ENCODE data around the gene TTLL8. TPM values are rescaled to one million over a fixed set of nuclear protein-coding genes. Genes with fewer than 3 reads are reported as not detected.

TTLL8 gene
- total RNA-seq, 2 donors from 2014 or later: 0.20 TPM; not detected in 1

- peaks cover 63% of the 10 kb centered on the region for H3K27me3 ChIP-seq (ENCODE audit: control insufficient read depth, insufficient read depth, low read length, poor library complexity, severe bottlenecking)
- H3K36me3 Mint-ChIP-seq (ENCODE audit: low read depth): no peaks in the 10 kb centered on the region
- H3K27ac ChIP-seq (ENCODE audit: low read depth, low read length): no peak overlapping the region
- no peak overlapping the region for H3K4me3 Mint-ChIP-seq
- no peaks in the 10 kb centered on the region for H3K9me3 ChIP-seq (ENCODE audit: control insufficient read depth, low read length)
- no peak for TF ChIP-seq CTCF (conservative IDR thresholded peaks at IDR 0.05)
- no peak overlapping the region for H3K4me3 ChIP-seq (ENCODE audit: low read length)
- WGBS, 2 experiments (ENCODE audit: insufficient coverage in 1 of 2, insufficient read length in 1 of 2): 61 to 72% methylated on average over 10 to 18 of the region's 18 CpGs
- no peaks in the 10 kb centered on the region for H3K4me1 ChIP-seq (ENCODE audit: control insufficient read depth, insufficient read depth, low read length)
- H3K36me3 ChIP-seq (ENCODE audit: control insufficient read depth, insufficient read depth, low read length): no peaks in the 10 kb centered on the region
- H3K9ac ChIP-seq (ENCODE audit: extremely low read depth, low read length, poor library complexity, severe bottlenecking): no peak overlapping the region
- no peak overlapping the region for H3K27ac Mint-ChIP-seq
- H3K4me1 Mint-ChIP-seq: no peaks in the 10 kb centered on the region
- peak; percentile 67 for DNase-seq
- H3K9me3 Mint-ChIP-seq: no peaks in the 10 kb centered on the region
- H3K27me3 Mint-ChIP-seq (ENCODE audit: insufficient read depth): peaks cover 37% of the 10 kb centered on the region
Observed at GRCh38 chr22:50011447-50012210, 46.5 kb downstream of the TTLL8 start.

- DNase-seq: no peak
- no peaks in the 10 kb centered on the region for H3K9me3 ChIP-seq (ENCODE audit: control insufficient read depth, low read length)
- H3K27ac Mint-ChIP-seq: no peak overlapping the region
- no peak overlapping the region for H3K9ac ChIP-seq (ENCODE audit: extremely low read depth, low read length, poor library complexity, severe bottlenecking)
- H3K4me1 Mint-ChIP-seq: no peaks in the 10 kb centered on the region
- no peak overlapping the region for H3K4me3 ChIP-seq (ENCODE audit: low read length)
- H3K4me3 Mint-ChIP-seq: no peak overlapping the region
- no peaks in the 10 kb centered on the region for H3K4me1 ChIP-seq (ENCODE audit: control insufficient read depth, insufficient read depth, low read length)
- H3K36me3 ChIP-seq (ENCODE audit: control insufficient read depth, insufficient read depth, low read length): no peaks in the 10 kb centered on the region
- no peaks in the 10 kb centered on the region for H3K9me3 Mint-ChIP-seq
- WGBS, 2 experiments (ENCODE audit: insufficient coverage in 1 of 2, insufficient read length in 1 of 2): 17 to 27% methylated on average over 8 to 48 of the region's 61 CpGs
- H3K36me3 Mint-ChIP-seq (ENCODE audit: low read depth): no peaks in the 10 kb centered on the region
- peaks cover 56% of the 10 kb centered on the region for H3K27me3 ChIP-seq (ENCODE audit: control insufficient read depth, insufficient read depth, low read length, poor library complexity, severe bottlenecking)
- H3K27me3 Mint-ChIP-seq (ENCODE audit: insufficient read depth): peaks cover 34% of the 10 kb centered on the region
- no peak for TF ChIP-seq CTCF (conservative IDR thresholded peaks at IDR 0.05)
- no peak overlapping the region for H3K27ac ChIP-seq (ENCODE audit: low read depth, low read length)
Observed at GRCh38 chr22:50010676-50011446, 47.2 kb downstream of the TTLL8 start.

GRCh38 chr22:50009765-50010675 is 48.1 kb downstream of the TTLL8 start:
- no peaks in the 10 kb centered on the region for H3K36me3 ChIP-seq (ENCODE audit: control insufficient read depth, insufficient read depth, low read length)
- Mint-ChIP-seq H3K4me3 (no peak overlapping the region), H3K27ac (no peak overlapping the region), H3K27me3 (ENCODE audit: insufficient read depth) (peaks cover 29% of the 10 kb centered on the region), H3K4me1 (no peaks in the 10 kb centered on the region), H3K36me3 (ENCODE audit: low read depth) (no peaks in the 10 kb centered on the region), H3K9me3 (no peaks in the 10 kb centered on the region)
- peaks cover 51% of the 10 kb centered on the region for H3K27me3 ChIP-seq (ENCODE audit: control insufficient read depth, insufficient read depth, low read length, poor library complexity, severe bottlenecking)
- DNase-seq: peak; percentile 36
- TF ChIP-seq CTCF (conservative IDR thresholded peaks at IDR 0.05): no peak
- H3K4me3 ChIP-seq (ENCODE audit: low read length): no peak overlapping the region
- H3K27ac ChIP-seq (ENCODE audit: low read depth, low read length): no peak overlapping the region
- no peak overlapping the region for H3K9ac ChIP-seq (ENCODE audit: extremely low read depth, low read length, poor library complexity, severe bottlenecking)
- 78 to 86% methylated on average over 22 to 45 of the region's 46 CpGs for WGBS, 2 experiments (ENCODE audit: insufficient coverage in 1 of 2, insufficient read length in 1 of 2)
- no peaks in the 10 kb centered on the region for H3K9me3 ChIP-seq (ENCODE audit: control insufficient read depth, low read length)
- H3K4me1 ChIP-seq (ENCODE audit: control insufficient read depth, insufficient read depth, low read length): no peaks in the 10 kb centered on the region

Data from endodermal cell (in vitro differentiated cells).